SK-N-SH (cell line): ENCODE data around the gene OR8A1. TPM values are rescaled to one million over a fixed set of nuclear protein-coding genes. Genes with fewer than 3 reads are reported as not detected.

Source experiments
- CTCF ChIA-PET: fragments of 300-600, 350-600 bp; formaldehyde crosslinking; extraction: SDS; loops from one replicate; lab custom pipeline; 2021; lab: Yijun Ruan, JAX
- POLR2A ChIA-PET: fragments of 350-600 bp; sonication (Branson Sonifier 250); formaldehyde crosslinking; extraction: SDS; loops from one replicate; lab custom pipeline; 2020; ENCODE audit warnings: antibody characterized with exemption, inconsistent platforms; lab: Yijun Ruan, JAX
- DNase-seq: peaks from one replicate; pipeline ENCODE4 v3.0.0; 2012
- H2AFZ ChIP-seq: fragments of 200-600 bp; sonication (generic); 2 replicates; pipeline ENCODE4 v1.8.1; 2016; ENCODE audit warnings: antibody characterized with exemption, mild to moderate bottlenecking, low read depth
- H3F3A ChIP-seq: fragments of 200-600 bp; sonication (generic); replicated peaks from 2 replicates; pipeline ENCODE3; 2016; ENCODE audit warnings: antibody characterized with exemption, mild to moderate bottlenecking; ENCODE audit not compliant: insufficient read depth
- H3K27ac ChIP-seq, 2 experiments: fragments of 200-500 bp in 1 of 2; fragments of 200-600 bp in 1 of 2; sonication (Bioruptor generic) in 1 of 2; sonication (generic), shearing (Covaris generic) in 1 of 2; 2 replicates each; pipeline versions ENCODE4 v1.5.1 to v1.6.1; 2014 to 2016; ENCODE audit warnings: low read depth in 2 of 2, inconsistent platforms in 1 of 2, low read length in 1 of 2, mild to moderate bottlenecking in 1 of 2, mixed read lengths in 1 of 2
- H3K27me3 ChIP-seq: fragments of 200-600 bp; sonication (generic), shearing (Covaris generic); 2 replicates; pipeline ENCODE4 v1.6.1; 2016; ENCODE audit warnings: mixed run types; ENCODE audit not compliant: insufficient read depth
- H3K36me3 ChIP-seq, 2 experiments: fragments of 200-500 bp in 1 of 2; fragments of 200-600 bp in 1 of 2; sonication (Bioruptor generic) in 1 of 2; sonication (generic) in 1 of 2; replicated peaks in 1 of 2; 2 replicates each; pipeline versions ENCODE3 to v1.5.1; 2014 to 2016; ENCODE audit warnings: low read length in 1 of 2, mild to moderate bottlenecking in 1 of 2; ENCODE audit not compliant: insufficient read depth in 2 of 2, control insufficient read depth in 1 of 2
- H3K4me1 ChIP-seq, 2 experiments: fragments of 200-500 bp in 1 of 2; fragments of 200-600 bp in 1 of 2; sonication (Bioruptor generic) in 1 of 2; sonication (generic), shearing (Covaris generic) in 1 of 2; 2 replicates each; pipeline versions ENCODE4 v1.5.1 to v1.6.1; 2014 to 2016; ENCODE audit warnings: low read depth in 1 of 2, low read length in 1 of 2, mixed run types in 1 of 2; ENCODE audit not compliant: insufficient read depth in 2 of 2, control insufficient read depth in 1 of 2
- H3K4me2 ChIP-seq: fragments of 200-600 bp; sonication (generic), shearing (Covaris generic); 2 replicates; pipeline ENCODE4 v1.6.1; 2017; ENCODE audit warnings: mixed run types
- H3K4me3 ChIP-seq, 2 experiments: fragments of 200-500 bp in 1 of 2; fragments of 200-600 bp in 1 of 2; sonication (Bioruptor generic) in 1 of 2; sonication (generic), shearing (Covaris generic) in 1 of 2; 2 replicates each; pipeline versions ENCODE4 v1.5.1 to v1.8.1; 2014 to 2016; ENCODE audit warnings: low read depth in 2 of 2, inconsistent platforms in 1 of 2, low read length in 1 of 2, mild to moderate bottlenecking in 1 of 2, mixed read lengths in 1 of 2, moderate library complexity in 1 of 2
- H3K79me2 ChIP-seq: fragments of 200-600 bp; sonication (generic); 2 replicates; pipeline ENCODE4 v1.8.1; 2017; ENCODE audit warnings: mild to moderate bottlenecking; ENCODE audit not compliant: insufficient read depth
- H3K9ac ChIP-seq: fragments of 200-600 bp; sonication (generic); 2 replicates; pipeline ENCODE4 v1.6.1; 2017; ENCODE audit warnings: mixed run types
- H3K9me2 ChIP-seq: fragments of 200-600 bp; sonication (generic); 2 replicates; pipeline ENCODE4 v1.6.1; 2017; ENCODE audit warnings: mixed run types
- H3K9me3 ChIP-seq: fragments of 200-600 bp; sonication (generic); 2 replicates; pipeline ENCODE4 v1.6.1; 2017; ENCODE audit warnings: mixed run types, mild to moderate bottlenecking, moderate library complexity
- H4K20me1 ChIP-seq: fragments of 200-600 bp; sonication (generic); 2 replicates; pipeline ENCODE4 v1.6.1; 2017; ENCODE audit warnings: mild to moderate bottlenecking, mixed run types; ENCODE audit not compliant: insufficient read depth
- CTCF ChIP-seq: fragments of 200-600 bp; sonication (generic); IDR thresholded peaks from 2 replicates; pipeline ENCODE4 v1.6.1; 2017; ENCODE audit warnings: antibody characterized with exemption, mild to moderate bottlenecking, moderate library complexity
- ELF1 ChIP-seq: IDR thresholded peaks from 2 replicates; pipeline ENCODE4 v1.4.0; 2012
- EZH2phosphoT487 ChIP-seq: fragments of 200-600 bp; sonication (generic); IDR thresholded peaks from 2 replicates; pipeline ENCODE4 v1.6.1; 2017; ENCODE audit warnings: low read depth, mixed run types, mild to moderate bottlenecking, antibody characterized with exemption, moderate library complexity, borderline replicate concordance
- FOXJ3 ChIP-seq: sonication (generic); formaldehyde crosslinking; IDR thresholded peaks from 2 replicates; pipeline ENCODE4 v1.5.1; 2020; ENCODE audit warnings: mild to moderate bottlenecking, missing genetic modification reagents
- JUND ChIP-seq: IDR thresholded peaks from 2 replicates; pipeline ENCODE4 v1.4.0; 2012
- MXI1 ChIP-seq: IDR thresholded peaks from 2 replicates; pipeline ENCODE4 v1.6.1; 2012; ENCODE audit warnings: mild to moderate bottlenecking, low read depth, low read length, improper control_type of control experiment
- NRF1 ChIP-seq: IDR thresholded peaks from 2 replicates; pipeline ENCODE4 v1.6.1; 2012; ENCODE audit warnings: low read depth, mild to moderate bottlenecking, low read length
- POLR2AphosphoS5 ChIP-seq: IDR thresholded peaks from 2 replicates; pipeline ENCODE4 v1.6.1; 2012; ENCODE audit warnings: low read depth, low read length
- RCOR1 ChIP-seq: fragments of 150-350 bp; IDR thresholded peaks from 2 replicates; pipeline ENCODE4 v1.6.1; 2017; ENCODE audit warnings: antibody characterized with exemption, low read length
- SIN3A ChIP-seq: IDR thresholded peaks from 2 replicates; pipeline ENCODE4 v1.6.1; 2012; ENCODE audit warnings: low read depth, mild to moderate bottlenecking, low read length, moderate library complexity, borderline replicate concordance
- USF2 ChIP-seq: fragments of 150-350 bp; IDR thresholded peaks from 2 replicates; pipeline ENCODE4 v1.6.1; 2017; ENCODE audit warnings: antibody characterized with exemption, low read length, low read depth, borderline replicate concordance
- YY1 ChIP-seq: IDR thresholded peaks from 2 replicates; pipeline ENCODE4 v1.4.0; 2012; ENCODE audit warnings: low read depth, mild to moderate bottlenecking
- WGBS: methylation state at CpG from one replicate; pipeline ENCODE4 v1.1.6; 2017; ENCODE audit warnings: low lambda C conversion rate; 5-methylcytosine and 5-hydroxymethylcytosine counted together
- polyA plus RNA-seq, 3 experiments: library from polyadenylated mRNA; depleted of rRNA; stranded (reverse); fragments of >200 nt; gene quantifications; 2 replicates each; pipeline ENCODE4 v1.2.3, GENCODE V29; 2012

The OR8A1 gene
- polyA plus RNA-seq, 1 of the 3 experiments (the other 2 are of a cell fraction) = not detected

GRCh38 chr11:124595302-124595701, 25.5 kb downstream of the OR8A1 start:
- POLR2A ChIA-PET = no interaction called here
- CTCF ChIA-PET = interaction anchor here (1.6 kb wide), 1 partner anchor 9 kb away, joined by 8 read pairs; no protein-coding TSS in a partner anchor

GRCh38 chr11:124597626-124598025, 27.8 kb downstream of the OR8A1 start:
- H2AFZ ChIP-seq = no peak overlapping the region
- H3K27ac ChIP-seq = no peak overlapping the region
- no peaks in the 10 kb centered on the region for H3K9me2 ChIP-seq
- H3K4me2 ChIP-seq = no peak overlapping the region
- no peaks in the 10 kb centered on the region for H4K20me1 ChIP-seq
- H3K4me1 ChIP-seq = peaks cover 0 to 5% of the 10 kb centered on the region in 2 experiments; a peak in 1 of 4 replicates
- ChIA-PET CTCF (interaction anchor here (0.8 to 1.5 kb wide), 2 partner anchors 12 to 195 kb away, joined by 3 to 5 read pairs; no protein-coding TSS in a partner anchor), POLR2A (no interaction called here)
- H3K36me3 ChIP-seq = no peaks in the 10 kb centered on the region
- H3K79me2 ChIP-seq = no peaks in the 10 kb centered on the region
- H3K9me3 ChIP-seq = no peaks in the 10 kb centered on the region
- no peak overlapping the region for H3K4me3 ChIP-seq
- H3K9ac ChIP-seq = no peak overlapping the region
- peaks cover 3% of the 10 kb centered on the region for H3F3A ChIP-seq
- DNase-seq = no peak
- TF ChIP-seq EZH2phosphoT487 (no peak), USF2 (no peak)
- H3K27me3 ChIP-seq = peaks cover 26% of the 10 kb centered on the region; the same call in 1 of the 2 replicates

More at GRCh38 chr11:124595302-124595701, 25.5 kb downstream of the OR8A1 start:
- no peaks in the 10 kb centered on the region for H3K36me3 ChIP-seq
- no peak for TF ChIP-seq SIN3A
- TF ChIP-seq POLR2AphosphoS5 = no peak
- TF ChIP-seq RCOR1 = no peak
- no peak for TF ChIP-seq YY1
- TF ChIP-seq EZH2phosphoT487 = no peak
- no peak for TF ChIP-seq JUND
- TF ChIP-seq FOXJ3 (CRISPR knock-in tag) = no peak
- TF ChIP-seq ELF1 = no peak
- no peak for TF ChIP-seq MXI1
- no peak for TF ChIP-seq NRF1
- no peak for TF ChIP-seq CTCF
- no peaks in the 10 kb centered on the region for H3K9me3 ChIP-seq
- H3F3A ChIP-seq = peaks cover 3% of the 10 kb centered on the region
- no peak overlapping the region for H3K9ac ChIP-seq
- no peaks in the 10 kb centered on the region for H3K4me1 ChIP-seq
- no peak for DNase-seq
- no peaks in the 10 kb centered on the region for H3K79me2 ChIP-seq
- peaks cover 34% of the 10 kb centered on the region; the same call in 1 of the 2 replicates for H3K27me3 ChIP-seq
- no peaks in the 10 kb centered on the region for H4K20me1 ChIP-seq
- H3K27ac ChIP-seq = no peak overlapping the region
- H3K4me3 ChIP-seq = no peak overlapping the region
- WGBS = 15% methylated on average over 3 of the region's 3 CpGs
- no peaks in the 10 kb centered on the region for H3K9me2 ChIP-seq
- H2AFZ ChIP-seq = no peak overlapping the region
- H3K4me2 ChIP-seq = no peak overlapping the region
